Upper lobe of left lung (tissue), 4 donors: ENCODE measurements around the gene PSME2.
A peak's percentile ranks its signal among the peaks of the same experiment; 100 is the strongest.

Experiments
- CTCF ChIP-seq, 6 experiments: fragments of 450-650 bp in 4 of 6; fragments of 200-600 bp in 2 of 6; sonication (generic) in 2 of 6; IDR thresholded peaks; one replicate each; pipeline ENCODE4 v1.5.1; 2016 to 2019; ENCODE audit warnings: antibody characterized with exemption in 6 of 6
- EP300 ChIP-seq, 4 donors: sonication (generic); formaldehyde crosslinking; IDR thresholded peaks; one replicate each; pipeline ENCODE4 v1.5.1; 2017; ENCODE audit warnings: antibody characterized with exemption in 4 of 4, control low read depth in 2 of 4
- POLR2A ChIP-seq, 4 donors: fragments of 450-650 bp; IDR thresholded peaks; one replicate each; pipeline ENCODE4 v1.5.1; 2016 to 2017; ENCODE audit warnings: antibody characterized with exemption in 4 of 4, mild to moderate bottlenecking in 2 of 4
- POLR2AphosphoS5 ChIP-seq, 2 donors: sonication (generic); formaldehyde crosslinking; IDR thresholded peaks; one replicate each; pipeline ENCODE4 v1.5.1; 2017; ENCODE audit warnings: antibody characterized with exemption in 2 of 2

GRCh38 chr14:24188251-24189058, 42.0 kb upstream of the PSME2 start, which contains the start of gene IPO4:
- no peak for TF ChIP-seq CTCF (IDR thresholded peaks at IDR 0.05)
- peak; percentile 81 to 86 for TF ChIP-seq POLR2AphosphoS5 (IDR thresholded peaks at IDR 0.05)
- peak in 3 of 4 donors; percentile 24 to 66 (median 66) for TF ChIP-seq POLR2A (IDR thresholded peaks at IDR 0.05)
- no peak for TF ChIP-seq EP300 (IDR thresholded peaks at IDR 0.05)
